Smooth muscle cell (in vitro differentiated cells): ENCODE results near the gene LYL1. TPM values are rescaled to one million over a fixed set of nuclear protein-coding genes. Genes with fewer than 3 reads are reported as not detected.
A peak's percentile ranks its signal among the peaks of the same experiment; 100 is the strongest.

Experiments used
- DNase-seq: peaks from one replicate; lab custom pipeline; 2025; ENCODE audit not compliant: unreplicated experiment; lab: John Stamatoyannopoulos, UW
- H2AFZ ChIP-seq: fragments of 200-600 bp; sonication (generic); 2 replicates; pipeline ENCODE4 v1.6.0; 2016; ENCODE audit warnings: antibody characterized with exemption, low read depth, mild to moderate bottlenecking
- H3F3A ChIP-seq: fragments of 200-600 bp; sonication (generic); 2 replicates; pipeline ENCODE4 v1.6.0; 2017; ENCODE audit warnings: antibody characterized with exemption, low read depth
- H3K27ac ChIP-seq: fragments of 200-600 bp; sonication (generic); 2 replicates; pipeline ENCODE4 v1.5.1; 2016; ENCODE audit warnings: low read depth, mild to moderate bottlenecking
- H3K27me3 ChIP-seq: fragments of 200-600 bp; sonication (generic); 2 replicates; pipeline ENCODE4 v1.6.1; 2016; ENCODE audit warnings: low read depth, mild to moderate bottlenecking
- H3K36me3 ChIP-seq: fragments of 200-600 bp; sonication (generic); 2 replicates; pipeline ENCODE4 v1.5.1; 2016; ENCODE audit warnings: low read depth
- H3K4me1 ChIP-seq: fragments of 200-600 bp; sonication (generic); 2 replicates; pipeline ENCODE4 v1.5.1; 2016; ENCODE audit warnings: low read depth
- H3K4me2 ChIP-seq: fragments of 200-600 bp; sonication (generic); 2 replicates; pipeline ENCODE4 v1.6.0; 2016; ENCODE audit warnings: mild to moderate bottlenecking
- H3K4me3 ChIP-seq: fragments of 200-600 bp; sonication (generic); 2 replicates; pipeline ENCODE4 v1.5.1; 2016; ENCODE audit warnings: mild to moderate bottlenecking
- H3K79me2 ChIP-seq: fragments of 200-600 bp; sonication (generic); 2 replicates; pipeline ENCODE4 v1.6.0; 2016; ENCODE audit warnings: low read depth, mild to moderate bottlenecking
- H3K9ac ChIP-seq: fragments of 200-600 bp; sonication (generic); 2 replicates; pipeline ENCODE4 v1.6.0; 2016; ENCODE audit warnings: low read depth
- H3K9me3 ChIP-seq: fragments of 200-600 bp; sonication (generic); replicated peaks from 2 replicates; pipeline ENCODE4 v1.5.1; 2016; ENCODE audit warnings: low read depth
- H4K20me1 ChIP-seq: fragments of 200-600 bp; sonication (generic); 2 replicates; pipeline ENCODE4 v1.6.0; 2016; ENCODE audit warnings: low read depth
- WGBS: methylation state at CpG from one replicate; pipeline ENCODE4 v1.1.7; 2016; ENCODE audit warnings: low lambda C conversion rate; 5-methylcytosine and 5-hydroxymethylcytosine counted together
- polyA plus RNA-seq: library from polyadenylated mRNA; unstranded; fragments of >200 nt; fragmentation: Nextera tagmentation; extraction: Ambion mirVana; gene quantifications from 2 replicates; pipeline ENCODE4 v1.2.1, GENCODE V29; 2016
- total RNA-seq: library from RNA; depleted of rRNA; stranded (reverse); fragments of >200 nt; gene quantifications from 2 replicates; pipeline ENCODE4 v1.2.3, GENCODE V29; 2014
- TF ChIP-seq, protein P1 (sequence below): fragments of 200-600 bp; sonication (generic); IDR thresholded peaks from 2 replicates; pipeline ENCODE4 v1.5.1; 2017; ENCODE audit warnings: borderline replicate concordance, mild to moderate bottlenecking, antibody characterized with exemption; ENCODE audit not compliant: insufficient read depth, poor library complexity, severe bottlenecking

Gene LYL1
- total and polyA plus RNA-seq, 2 experiments from 2014 or later = 2.8 to 3.2 TPM

DNA sequence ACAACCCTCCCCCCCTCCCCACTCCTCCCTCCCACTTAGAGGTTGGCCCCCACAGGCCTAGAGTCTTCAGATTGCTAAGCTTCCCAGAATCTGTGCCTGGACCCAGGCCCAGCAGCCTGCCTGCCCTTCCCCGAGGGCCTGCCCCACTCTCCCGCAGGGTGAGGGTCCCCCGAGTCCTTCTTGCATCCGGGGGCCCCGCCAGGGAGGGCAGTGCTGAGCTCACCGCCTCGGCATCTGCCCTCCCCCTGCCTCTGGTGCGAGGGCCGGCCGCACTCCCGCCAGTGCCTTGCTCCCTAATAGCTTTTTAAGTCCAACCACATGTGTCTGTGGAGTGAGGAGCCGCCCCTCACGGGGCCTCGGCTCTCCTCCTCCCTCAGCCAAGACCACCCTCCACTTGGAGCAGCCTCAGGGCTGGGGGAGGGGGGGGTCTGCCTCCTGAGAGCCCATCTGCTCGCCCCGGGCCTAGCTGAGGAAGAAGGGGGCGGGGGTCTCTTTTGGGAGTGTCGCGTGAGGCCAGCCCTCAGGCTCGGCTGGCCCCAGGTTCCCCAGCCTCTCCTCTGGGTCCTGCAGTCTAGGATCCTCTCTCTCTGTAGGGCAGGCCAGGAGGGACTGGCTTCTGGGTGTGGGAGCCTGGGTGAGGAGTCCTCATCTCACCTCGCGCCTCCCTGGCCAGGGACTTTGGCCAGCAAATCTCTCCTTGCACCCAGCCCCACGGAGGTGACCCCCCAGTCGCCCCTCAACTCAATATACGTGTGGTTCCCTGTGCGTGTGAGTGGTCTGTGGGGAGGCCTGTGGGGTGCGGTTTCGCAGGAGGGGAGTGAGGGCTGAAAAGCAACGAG lies 47.2 kb downstream of the LYL1 start:
- TF ChIP-seq, protein P1, sequence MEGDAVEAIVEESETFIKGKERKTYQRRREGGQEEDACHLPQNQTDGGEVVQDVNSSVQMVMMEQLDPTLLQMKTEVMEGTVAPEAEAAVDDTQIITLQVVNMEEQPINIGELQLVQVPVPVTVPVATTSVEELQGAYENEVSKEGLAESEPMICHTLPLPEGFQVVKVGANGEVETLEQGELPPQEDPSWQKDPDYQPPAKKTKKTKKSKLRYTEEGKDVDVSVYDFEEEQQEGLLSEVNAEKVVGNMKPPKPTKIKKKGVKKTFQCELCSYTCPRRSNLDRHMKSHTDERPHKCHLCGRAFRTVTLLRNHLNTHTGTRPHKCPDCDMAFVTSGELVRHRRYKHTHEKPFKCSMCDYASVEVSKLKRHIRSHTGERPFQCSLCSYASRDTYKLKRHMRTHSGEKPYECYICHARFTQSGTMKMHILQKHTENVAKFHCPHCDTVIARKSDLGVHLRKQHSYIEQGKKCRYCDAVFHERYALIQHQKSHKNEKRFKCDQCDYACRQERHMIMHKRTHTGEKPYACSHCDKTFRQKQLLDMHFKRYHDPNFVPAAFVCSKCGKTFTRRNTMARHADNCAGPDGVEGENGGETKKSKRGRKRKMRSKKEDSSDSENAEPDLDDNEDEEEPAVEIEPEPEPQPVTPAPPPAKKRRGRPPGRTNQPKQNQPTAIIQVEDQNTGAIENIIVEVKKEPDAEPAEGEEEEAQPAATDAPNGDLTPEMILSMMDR = no peak
- Histone ChIP-seq H3K36me3 (no peaks in the 10 kb centered on the region), H3K9ac (peak overlapping the region; percentile 76), H2AFZ (no peak overlapping the region), H3K4me1 (peaks cover 65% of the 10 kb centered on the region), H3K4me2 (peak overlapping the region; percentile 69), H3K27me3 (no peaks in the 10 kb centered on the region), H3K9me3 (no peaks in the 10 kb centered on the region), H3K79me2 (no peaks in the 10 kb centered on the region), H3K4me3 (peak overlapping the region; percentile 19), H3K27ac (peak overlapping the region; percentile 94), H3F3A (peaks cover 9% of the 10 kb centered on the region), H4K20me1 (no peaks in the 10 kb centered on the region)
- peak; percentile 60 for DNase-seq
- 6% methylated on average over 29 of the region's 29 CpGs for WGBS

DNA sequence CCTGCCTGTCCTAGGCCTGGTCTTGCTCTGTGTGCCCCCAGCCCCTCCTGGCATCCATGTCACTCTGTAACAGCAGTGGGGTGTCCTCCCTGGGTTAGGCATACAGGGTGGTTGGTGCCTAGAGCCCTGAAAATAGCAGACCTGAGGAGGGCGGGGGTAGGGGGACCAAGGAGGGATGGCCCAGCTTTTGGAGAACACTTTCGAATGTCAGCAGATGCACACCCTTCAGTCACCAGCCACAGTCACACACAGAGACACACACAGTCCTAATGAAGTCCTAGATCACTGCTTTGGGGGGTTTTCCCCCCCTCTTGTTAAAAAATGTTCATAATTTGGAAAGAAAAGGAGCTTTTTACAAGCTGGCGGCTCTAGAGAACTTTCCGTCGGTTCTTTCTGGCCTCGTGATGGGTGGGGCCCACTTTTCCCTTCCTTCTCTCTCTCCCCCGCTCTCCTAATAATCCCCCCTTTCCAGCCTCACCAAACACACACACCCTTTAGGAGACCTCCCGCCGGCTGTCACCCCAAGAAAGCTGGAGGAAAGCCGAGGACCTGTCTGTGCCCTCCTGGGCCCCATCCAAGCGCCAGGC lies 47.9 kb downstream of the LYL1 start:
- Histone ChIP-seq H3K4me3 (no peak overlapping the region), H4K20me1 (no peaks in the 10 kb centered on the region), H3K9ac (peak overlapping the region; percentile 76), H3K4me1 (peaks cover 61% of the 10 kb centered on the region), H3K36me3 (no peaks in the 10 kb centered on the region), H3K27me3 (no peaks in the 10 kb centered on the region), H3K9me3 (no peaks in the 10 kb centered on the region), H3K4me2 (peak overlapping the region; percentile 69), H3K79me2 (no peaks in the 10 kb centered on the region), H3F3A (peaks cover 9% of the 10 kb centered on the region), H2AFZ (peak overlapping the region; percentile 60), H3K27ac (peak overlapping the region; percentile 94)
- peak; percentile 20 for DNase-seq
- 17% methylated on average over 11 of the region's 11 CpGs for WGBS
- TF ChIP-seq, protein P1 = no peak

DNA sequence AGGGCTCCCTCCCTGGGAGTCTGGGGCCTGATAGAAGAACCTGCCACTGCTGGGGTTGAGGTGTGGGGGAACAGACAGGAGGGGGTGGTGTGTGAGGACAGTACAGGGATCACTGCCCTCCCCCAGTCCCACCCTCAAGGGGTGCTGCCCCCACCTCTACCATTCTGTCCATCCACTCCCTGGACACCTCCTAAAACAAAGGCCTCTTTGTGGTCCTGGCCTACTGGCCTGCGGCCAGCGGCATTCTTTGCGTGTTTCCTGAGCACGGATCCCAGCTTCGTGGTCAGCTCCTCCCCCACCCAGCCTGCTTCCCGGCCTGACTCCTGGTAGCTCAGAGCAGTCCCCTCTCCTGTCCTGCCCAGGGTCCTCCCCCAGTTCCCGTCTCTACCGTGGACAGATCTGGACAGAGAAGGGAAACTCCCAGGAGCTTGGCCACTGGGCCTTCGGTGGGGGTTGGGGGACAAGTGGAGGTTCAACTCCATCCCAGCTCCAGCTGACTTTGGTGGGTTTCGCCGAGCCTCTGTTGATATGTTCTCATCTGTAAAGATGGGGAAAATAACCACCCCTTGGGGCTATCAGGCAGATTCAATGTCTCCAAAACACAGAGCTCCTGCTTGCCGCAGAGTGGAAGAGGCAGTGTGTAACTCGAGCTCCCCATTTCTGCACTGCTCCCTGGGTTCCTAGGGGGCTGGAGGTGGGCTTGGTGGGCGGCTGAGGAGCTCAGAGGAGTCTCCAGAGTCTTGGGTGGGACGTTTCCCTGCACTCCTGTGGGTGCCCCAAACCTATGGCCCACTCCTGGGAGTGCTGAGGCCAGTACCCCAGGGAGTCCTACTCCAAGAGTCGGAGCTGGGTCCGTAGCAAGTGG lies 48.7 kb downstream of the LYL1 start:
- peak; percentile 21 for DNase-seq
- Histone ChIP-seq H3K9me3 (no peaks in the 10 kb centered on the region), H3K79me2 (no peaks in the 10 kb centered on the region), H2AFZ (peak overlapping the region; percentile 50), H3K9ac (peak overlapping the region; percentile 76), H3K4me1 (peaks cover 61% of the 10 kb centered on the region), H3K4me2 (peak overlapping the region; percentile 69), H3K4me3 (no peak overlapping the region), H3K27ac (peak overlapping the region; percentile 94), H4K20me1 (no peaks in the 10 kb centered on the region), H3F3A (peaks cover 9% of the 10 kb centered on the region), H3K27me3 (no peaks in the 10 kb centered on the region), H3K36me3 (no peaks in the 10 kb centered on the region)
- TF ChIP-seq, protein P1 = no peak
- WGBS = 29% methylated on average over 17 of the region's 17 CpGs
